Uterus (tissue), 4 donors: Measurements from ENCODE around the gene NFIC. TPM values are rescaled to one million over a fixed set of nuclear protein-coding genes. Genes with fewer than 3 reads are reported as not detected.
"Not testable (repeated sequence)": the region's sequence is repeated elsewhere in the genome, so short reads cannot be mapped to it uniquely, and the experiment has no call there.

Source experiments
- DNase-seq, 2 donors: peaks; one replicate each; pipeline ENCODE4 v3.0.0-alpha.2; 2019 to 2020
- H3K27ac ChIP-seq, 2 donors: fragments of 200-600 bp; sonication (generic); 1 replicate in 1 of 2; 2 replicates in 1 of 2; pipeline ENCODE4 v1.5.1; 2016 to 2018
- H3K27me3 ChIP-seq, 2 donors: fragments of 200-600 bp; sonication (generic); one replicate each; pipeline ENCODE4 v1.5.1; 2018 to 2019; ENCODE audit warnings: control low read depth in 1 of 2
- H3K36me3 ChIP-seq, 2 donors: fragments of 200-600 bp; sonication (generic); one replicate each; pipeline ENCODE4 v1.5.1; 2019; ENCODE audit warnings: control low read depth in 1 of 2
- H3K4me1 ChIP-seq, 2 donors: fragments of 200-600 bp; sonication (generic); one replicate each; pipeline ENCODE4 v1.5.1; 2018 to 2019; ENCODE audit warnings: control low read depth in 1 of 2
- H3K4me3 ChIP-seq, 2 donors: fragments of 200-600 bp; sonication (generic); 1 replicate in 1 of 2; 2 replicates in 1 of 2; pipeline ENCODE4 v1.5.1; 2018 to 2019; ENCODE audit warnings: mild to moderate bottlenecking in 1 of 2
- H3K9me3 ChIP-seq, 2 donors: fragments of 200-600 bp; sonication (generic); one replicate each; pipeline ENCODE4 v1.5.1; 2019; ENCODE audit warnings: control low read depth in 1 of 2
- CTCF ChIP-seq, 4 experiments: fragments of 200-600 bp in 2 of 4; fragments of 450-650 bp in 2 of 4; sonication (generic) in 2 of 4; IDR thresholded peaks; one replicate each; pipeline ENCODE4 v1.5.1; 2016 to 2019; ENCODE audit warnings: antibody characterized with exemption in 4 of 4, mild to moderate bottlenecking in 2 of 4, moderate library complexity in 1 of 4
- POLR2A ChIP-seq, 2 donors: fragments of 450-650 bp; IDR thresholded peaks; one replicate each; pipeline ENCODE4 v1.6.1; 2016; ENCODE audit warnings: antibody characterized with exemption in 2 of 2, mild to moderate bottlenecking in 1 of 2, moderate library complexity in 1 of 2
- intact Hi-C: fragments of 100-400 bp; cut with DNase I; formaldehyde crosslinking; loops from one replicate; pipeline ENCODE4 v1.15.1; 2023; ENCODE audit warnings: low total_unique reads
- total RNA-seq, 4 donors: library from RNA; depleted of rRNA in 3 of 4; stranded (reverse); fragments of >200 nt in 3 of 4; gene quantifications; one replicate each; pipeline versions ENCODE4 v1.1.0 to v1.2.4, GENCODE V29; 2014 to 2023
- donor health status: DM: yes; HTN: yes; CAD: no.

NFIC gene
- total RNA-seq, 4 donors from 2014 or later: 18.5 to 361 (median 82.9) TPM

GRCh38 chr19:3389446-3389778, 23.0 kb downstream of the NFIC start:
- TF ChIP-seq POLR2A (IDR thresholded peaks at IDR 0.05) (no peak), CTCF (IDR thresholded peaks at IDR 0.05) (no peak)

GRCh38 chr19:3389876-3390371, 23.5 kb downstream of the NFIC start:
- no peaks in the 10 kb centered on the region for H3K36me3 ChIP-seq
- peak overlapping the region; percentile 97 to 99 for H3K27ac ChIP-seq
- intact Hi-C loops: no loop called here
- no peak overlapping the region for H3K4me3 ChIP-seq
- DNase-seq: no peak
- H3K9me3 ChIP-seq: no peaks in the 10 kb centered on the region
- peaks cover 9 to 33% of the 10 kb centered on the region in 2 donors for H3K4me1 ChIP-seq
- H3K27me3 ChIP-seq: no peaks in the 10 kb centered on the region
- peak in 1 of 2 donors; percentile 14 for TF ChIP-seq POLR2A (IDR thresholded peaks at IDR 0.05)
- no peak for TF ChIP-seq CTCF (IDR thresholded peaks at IDR 0.05)

More at GRCh38 chr19:3389446-3389778, 23.0 kb downstream of the NFIC start:
- H3K4me1 ChIP-seq: peaks cover 12 to 38% of the 10 kb centered on the region in 2 donors
- H3K4me3 ChIP-seq: no peak overlapping the region
- peak overlapping the region; percentile 97 to 99 for H3K27ac ChIP-seq
- H3K9me3 ChIP-seq: no peaks in the 10 kb centered on the region
- H3K36me3 ChIP-seq: no peaks in the 10 kb centered on the region
- no peak for DNase-seq
- H3K27me3 ChIP-seq: no peaks in the 10 kb centered on the region
- intact Hi-C loops: no loop called here

- H3K9me3 ChIP-seq, DNase-seq, H3K4me3 ChIP-seq, H3K27me3 ChIP-seq, H3K36me3 ChIP-seq, intact Hi-C loops: not testable (repeated sequence)
- Histone ChIP-seq H3K27ac (peak overlapping the region in 1 of 2 donors; percentile 3), H3K4me1 (peaks cover 5 to 25% of the 10 kb centered on the region in 2 donors)
Measured at GRCh38 chr19:3391911-3392310, 25.5 kb downstream of the NFIC start.

- intact Hi-C loops: no loop called here
- TF ChIP-seq CTCF (IDR thresholded peaks at IDR 0.05) (no peak), POLR2A (IDR thresholded peaks at IDR 0.05) (no peak)
- H3K4me3 ChIP-seq: no peak overlapping the region
- peak overlapping the region in 1 of 2 donors; percentile 5 for H3K27ac ChIP-seq
- no peaks in the 10 kb centered on the region for H3K27me3 ChIP-seq
- DNase-seq: no peak
- H3K9me3 ChIP-seq: no peaks in the 10 kb centered on the region
- H3K4me1 ChIP-seq: peaks cover 0 to 25% of the 10 kb centered on the region in 2 donors
- no peaks in the 10 kb centered on the region for H3K36me3 ChIP-seq
Measured at GRCh38 chr19:3392480-3392879, 26.1 kb downstream of the NFIC start.

- Histone ChIP-seq H3K4me1 (peaks cover 5 to 17% of the 10 kb centered on the region in 2 donors), H3K27ac (peak overlapping the region; percentile 98 to 100), H3K27me3 (no peaks in the 10 kb centered on the region), H3K4me3 (no peak overlapping the region), H3K9me3 (no peaks in the 10 kb centered on the region), H3K36me3 (no peaks in the 10 kb centered on the region)
- TF ChIP-seq POLR2A (IDR thresholded peaks at IDR 0.05): no peak
- TF ChIP-seq CTCF (IDR thresholded peaks at IDR 0.05): no peak
- intact Hi-C loops: no loop called here
- DNase-seq: no peak
Measured at GRCh38 chr19:3396881-3397265, 30.5 kb downstream of the NFIC start.
